HG03439 (cell line): ENCODE measurements around the gene FDCSP.
"Not testable (repeated sequence)": the region's sequence is repeated elsewhere in the genome, so short reads cannot be mapped to it uniquely, and the experiment has no call there.

ENCODE experiments used
- ATAC-seq: cut with Tn5 transposase; IDR thresholded peaks from one replicate; pipeline ENCODE4 v1.9.1; 2021; ENCODE audit warnings: mild to moderate bottlenecking, moderate library complexity; ENCODE audit not compliant: unreplicated experiment

The FDCSP gene

DNA sequence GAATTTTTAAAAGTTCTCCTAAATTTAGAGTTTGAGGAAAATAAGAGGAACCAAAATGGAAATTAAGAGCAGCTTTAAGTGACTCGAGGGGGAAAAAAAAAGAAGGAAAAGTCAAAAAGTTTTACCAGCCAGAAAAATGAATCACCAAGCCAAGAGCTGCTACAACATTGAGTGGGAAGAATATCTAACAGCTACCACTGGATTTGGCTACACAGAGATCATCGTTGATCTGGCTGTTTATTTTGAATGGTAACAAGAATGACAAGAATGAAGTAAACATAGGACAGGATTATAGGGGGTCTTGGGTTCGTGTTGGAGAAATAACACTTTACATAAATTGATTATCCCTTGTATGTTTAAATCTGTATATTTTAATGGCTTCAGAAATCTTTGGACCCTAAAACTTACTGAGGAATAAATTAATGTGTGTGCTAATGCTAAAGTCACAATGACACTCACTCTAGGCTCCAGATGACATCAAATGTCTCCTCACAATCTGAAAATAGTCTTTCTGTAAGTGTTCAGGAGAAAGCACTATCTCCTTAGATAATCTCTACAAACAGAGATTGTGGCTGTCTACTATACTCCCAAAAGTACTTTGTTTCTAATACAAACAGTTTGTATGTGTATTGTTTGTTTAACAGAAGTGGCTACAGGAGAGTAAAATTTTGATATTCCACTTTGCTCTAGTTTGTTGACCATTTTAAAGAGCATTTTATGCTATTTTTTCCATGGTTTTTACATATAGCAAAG, 13.4 kb downstream of the FDCSP start:
- no peak for ATAC-seq

DNA sequence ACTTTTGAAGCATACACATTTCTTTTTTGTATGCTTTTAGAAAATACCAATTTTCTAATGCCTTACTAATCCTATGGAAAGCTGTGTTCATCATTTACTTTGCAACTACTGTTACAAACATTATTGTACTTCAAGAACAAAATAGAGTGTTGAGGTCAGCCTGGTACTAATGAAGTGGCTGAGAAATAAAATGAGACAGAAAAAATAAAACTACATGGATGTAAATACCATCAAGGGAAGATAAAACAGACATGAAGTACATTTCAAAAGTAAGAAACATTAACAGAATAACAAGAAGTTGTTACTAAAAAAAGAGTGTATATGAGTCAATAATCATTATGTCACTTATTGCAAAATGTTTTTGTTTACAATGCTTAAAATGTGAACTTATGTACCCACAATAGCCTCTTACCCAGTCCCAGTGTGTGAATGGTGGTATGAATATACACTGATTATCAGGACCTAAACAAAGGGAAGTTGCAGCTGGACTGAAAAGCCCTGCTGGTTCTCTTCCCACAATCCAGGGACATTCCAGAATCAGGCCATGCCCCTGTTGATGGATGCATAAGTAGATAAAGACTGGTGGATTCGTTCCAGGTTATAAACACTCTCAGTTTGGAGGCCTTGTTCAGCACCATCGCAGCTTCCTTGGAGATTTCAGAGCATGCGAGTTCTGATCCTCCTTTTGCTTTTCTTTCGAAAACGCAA, 14.1 kb downstream of the FDCSP start:
- ATAC-seq, result no peak

DNA sequence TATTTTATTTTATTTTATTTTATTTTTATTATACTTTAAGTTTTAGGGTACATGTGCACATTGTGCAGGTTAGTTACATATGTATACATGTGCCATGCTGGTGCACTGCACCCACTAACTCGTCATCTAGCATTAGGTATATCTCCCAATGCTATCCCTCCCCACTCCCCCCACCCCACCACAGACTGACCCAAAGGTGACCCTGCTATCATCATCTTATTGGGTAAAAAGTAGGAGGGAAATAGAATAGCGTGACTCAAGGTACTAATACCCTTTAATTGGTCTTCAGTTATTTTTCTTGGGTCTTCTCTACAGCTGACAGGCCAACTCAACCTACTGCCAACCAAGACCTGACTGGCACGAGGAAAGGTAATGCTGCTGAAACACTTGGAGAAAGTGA, 16.4 kb downstream of the FDCSP start, which contains the start of gene CSN3:
TSS of gene CSN3 (plus strand) at position 301 of the 400 bp plus-strand sequence. CDS start 2,223 bp downstream, outside the sequence.
- ATAC-seq, result not testable (repeated sequence)

DNA sequence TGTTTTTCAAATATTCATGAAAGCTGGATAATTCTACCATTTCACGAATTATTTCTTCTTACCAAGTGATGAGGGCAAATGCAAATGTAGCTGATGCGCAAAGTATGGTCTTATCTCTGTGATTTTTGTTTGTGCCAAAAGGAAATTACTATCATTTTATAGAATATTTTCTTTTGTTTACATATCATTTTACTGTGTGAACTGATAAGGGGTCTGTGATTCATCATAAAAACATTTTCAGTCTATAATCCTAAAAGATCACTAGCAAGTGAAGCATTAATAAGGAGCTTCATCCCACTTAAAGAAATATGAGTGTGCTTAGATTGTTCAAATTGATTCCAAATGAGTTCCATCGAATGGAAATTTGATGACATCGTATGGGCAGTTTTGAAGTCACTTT, 17.2 kb downstream of the FDCSP start:
- no peak for ATAC-seq

DNA sequence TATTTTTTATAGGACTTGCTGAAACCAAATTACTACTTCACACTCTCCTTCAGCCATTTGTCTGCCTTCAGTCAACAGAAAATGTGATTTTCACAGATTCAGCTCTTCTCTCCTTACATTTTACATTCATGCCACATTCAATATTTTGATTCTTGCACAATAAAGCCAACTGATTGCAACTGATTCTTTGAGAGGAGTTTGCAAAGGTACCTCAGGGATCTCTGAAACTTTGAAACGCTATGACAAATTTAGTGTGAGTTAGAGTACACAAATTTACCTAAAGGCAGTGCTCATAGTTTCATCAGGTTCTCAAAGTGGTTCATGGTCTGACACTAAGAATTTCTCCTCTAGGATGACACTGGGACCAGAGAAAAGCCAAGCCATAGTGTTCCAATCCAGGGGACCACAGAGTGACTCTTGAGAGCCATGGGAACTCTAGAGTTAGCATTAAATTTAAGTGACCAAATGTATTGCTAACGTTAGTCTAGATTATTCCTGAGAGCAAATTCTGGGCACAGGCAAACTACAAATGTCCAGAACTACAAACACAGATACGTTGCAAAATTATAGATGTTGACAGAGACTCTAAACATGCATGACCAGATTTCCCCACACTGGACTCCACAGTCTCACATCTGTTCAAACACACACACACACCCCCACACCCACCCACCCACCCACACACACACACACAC, 25.5 kb downstream of the FDCSP start:
- no peak for ATAC-seq

DNA sequence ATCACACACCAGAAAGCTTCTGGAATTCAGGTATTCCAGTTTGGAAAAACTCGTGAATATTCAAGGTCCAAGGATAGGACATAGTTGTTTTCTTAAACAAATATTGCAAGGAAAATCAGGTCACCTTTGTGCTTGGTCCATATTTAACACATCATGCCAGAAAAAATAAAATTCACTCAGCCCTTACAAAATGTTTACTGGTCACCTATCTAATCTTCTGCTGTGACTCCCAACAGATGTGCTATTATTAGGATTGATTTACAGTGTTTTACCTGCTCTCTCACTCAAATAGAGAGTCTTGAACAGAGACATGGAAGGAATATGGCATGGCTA, 26.0 kb downstream of the FDCSP start:
- ATAC-seq, result no peak

DNA sequence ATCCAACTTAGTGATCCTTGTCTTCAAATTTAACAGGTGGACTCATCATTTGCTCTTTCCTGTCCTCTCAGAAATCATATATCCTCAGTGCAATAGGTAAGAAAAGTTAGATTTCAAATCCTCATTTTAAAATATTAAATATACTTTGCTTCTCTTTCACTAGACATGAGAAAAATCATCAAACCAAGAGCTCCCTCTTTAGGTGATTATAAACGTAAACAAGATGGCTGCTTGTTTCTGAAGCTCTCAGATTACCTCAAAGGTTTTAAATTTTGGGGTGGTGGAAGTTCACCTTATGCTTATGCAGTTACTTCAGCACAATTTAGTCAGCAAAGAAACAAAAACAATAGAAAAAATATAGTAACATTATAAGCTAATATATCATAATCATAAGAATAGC, 43.8 kb downstream of the FDCSP start:
- ATAC-seq, result no peak

DNA sequence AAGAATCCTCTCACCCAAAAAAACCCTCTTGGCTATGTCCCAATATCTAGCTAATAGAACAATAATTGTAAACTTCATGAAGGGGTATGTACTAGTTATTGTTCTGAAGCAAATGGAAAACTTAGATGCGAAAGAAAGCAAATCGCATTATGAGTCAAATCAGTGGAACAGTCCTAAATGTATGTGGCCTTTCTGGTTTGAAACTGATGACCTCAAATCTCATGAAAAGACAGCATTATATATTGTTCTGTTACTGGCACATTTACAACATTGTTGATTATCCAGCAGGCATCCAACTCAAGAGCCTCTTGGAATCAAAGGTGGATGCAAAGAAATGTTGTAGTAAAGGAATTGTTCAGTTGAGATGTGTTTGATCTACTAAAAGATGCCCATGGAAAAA, 51.2 kb downstream of the FDCSP start:
- no peak for ATAC-seq

DNA sequence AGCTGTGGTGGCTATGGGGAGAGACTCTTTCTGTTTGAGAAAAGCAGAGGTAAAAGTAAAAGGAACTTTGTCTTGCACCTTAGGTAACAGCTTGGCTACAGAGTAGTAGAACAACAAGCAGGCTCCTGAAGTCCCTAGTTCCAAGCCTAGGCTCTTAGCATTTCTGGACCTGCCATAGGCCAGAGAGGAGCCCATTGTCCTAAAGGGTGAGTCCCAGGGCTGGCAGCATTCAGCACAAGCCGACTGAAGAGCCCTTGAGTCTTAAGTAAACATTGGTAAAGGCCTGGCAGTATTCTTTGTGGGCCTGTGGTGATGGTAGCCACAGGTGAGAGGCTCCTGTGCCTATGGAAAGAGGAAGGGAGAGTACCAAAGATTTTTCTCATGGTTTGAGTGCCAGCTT, 54.6 kb downstream of the FDCSP start:
- no peak for ATAC-seq
